ENCODE measurements around the gene ROBO3.

The ROBO3 gene

GRCh38 chr11:124840666-124841065 is 24.6 kb upstream of the ROBO3 start:
- Histone ChIP-seq H3K27me3 (ENCODE audit: insufficient read depth, poor library complexity, severe bottlenecking) (peaks cover 83% of the 10 kb centered on the region), H3K27ac (replicated peaks) (no peak overlapping the region), H3K4me3 (replicated peaks; ENCODE audit: insufficient read depth, low read length) (no peak overlapping the region)
- no peak for DNase-seq (ENCODE audit: low read depth in 1 of 2, low spot score in 1 of 2)
- no peak for TF ChIP-seq REST (IDR thresholded peaks at IDR 0.05; ENCODE audit: insufficient replicate concordance, low read depth)
- TF ChIP-seq POLR2AphosphoS5 (IDR thresholded peaks at IDR 0.05; ENCODE audit: low read depth) = no peak
- TF ChIP-seq SPI1 (IDR thresholded peaks at IDR 0.05; ENCODE audit: borderline replicate concordance, low read depth) = no peak
- no peak for TF ChIP-seq CTCF (IDR thresholded peaks at IDR 0.05; ENCODE audit: insufficient read depth, low read length)

DNA sequence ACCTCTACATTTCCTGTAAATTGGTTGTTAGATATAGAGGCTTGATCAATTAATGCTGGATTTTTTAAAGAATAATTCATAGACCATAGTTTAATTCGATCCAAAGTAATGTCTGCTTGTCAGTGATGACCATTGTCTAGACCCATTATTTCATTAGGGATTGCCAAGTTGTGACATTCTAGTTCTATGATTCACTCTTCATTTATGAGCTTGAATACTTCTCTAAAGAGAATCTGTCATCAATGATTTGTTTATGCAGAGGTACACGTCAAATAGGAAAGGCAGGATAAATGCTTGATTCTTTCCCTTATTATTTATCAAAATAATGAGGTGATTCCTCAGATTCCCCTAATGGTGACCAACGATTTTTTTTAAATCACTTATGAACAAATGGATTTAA is 24.0 kb upstream of the ROBO3 start:
- Histone ChIP-seq H3K4me3 (replicated peaks; ENCODE audit: insufficient read depth, low read length) (no peak overlapping the region), H3K27ac (replicated peaks) (no peak overlapping the region), H3K27me3 (ENCODE audit: insufficient read depth, poor library complexity, severe bottlenecking) (peaks cover 84% of the 10 kb centered on the region)
- TF ChIP-seq POLR2AphosphoS5 (IDR thresholded peaks at IDR 0.05; ENCODE audit: low read depth) = no peak
- no peak for DNase-seq (ENCODE audit: low read depth in 1 of 2, low spot score in 1 of 2)

GRCh38 chr11:124841840-124842239 is 23.4 kb upstream of the ROBO3 start:
- Histone ChIP-seq H3K27ac (replicated peaks) (no peak overlapping the region), H3K27me3 (ENCODE audit: insufficient read depth, poor library complexity, severe bottlenecking) (peaks cover 86% of the 10 kb centered on the region), H3K4me3 (replicated peaks; ENCODE audit: insufficient read depth, low read length) (no peak overlapping the region)
- TF ChIP-seq REST (IDR thresholded peaks at IDR 0.05; ENCODE audit: insufficient replicate concordance, low read depth) = no peak
- no peak for TF ChIP-seq CTCF (IDR thresholded peaks at IDR 0.05; ENCODE audit: insufficient read depth, low read length)
- TF ChIP-seq POLR2AphosphoS5 (IDR thresholded peaks at IDR 0.05; ENCODE audit: low read depth) = no peak
- no peak for TF ChIP-seq GABPA (IDR thresholded peaks at IDR 0.05; ENCODE audit: low read depth)
- no peak for TF ChIP-seq SPI1 (IDR thresholded peaks at IDR 0.05; ENCODE audit: borderline replicate concordance, low read depth)
- DNase-seq (ENCODE audit: low read depth in 1 of 2, low spot score in 1 of 2) = no peak

GRCh38 chr11:124842305-124842704 is 22.9 kb upstream of the ROBO3 start:
- TF ChIP-seq GABPA (IDR thresholded peaks at IDR 0.05; ENCODE audit: low read depth) (no peak), CTCF (IDR thresholded peaks at IDR 0.05; ENCODE audit: insufficient read depth, low read length) (no peak), POLR2AphosphoS5 (IDR thresholded peaks at IDR 0.05; ENCODE audit: low read depth) (no peak), SPI1 (IDR thresholded peaks at IDR 0.05; ENCODE audit: borderline replicate concordance, low read depth) (no peak), REST (IDR thresholded peaks at IDR 0.05; ENCODE audit: insufficient replicate concordance, low read depth) (no peak)
- Histone ChIP-seq H3K27ac (replicated peaks) (no peak overlapping the region), H3K4me3 (replicated peaks; ENCODE audit: insufficient read depth, low read length) (no peak overlapping the region), H3K27me3 (ENCODE audit: insufficient read depth, poor library complexity, severe bottlenecking) (peaks cover 88% of the 10 kb centered on the region)
- no peak for DNase-seq (ENCODE audit: low read depth in 1 of 2, low spot score in 1 of 2)
